Measurements from ENCODE around the gene CCNQ.

Gene CCNQ

GRCh38 chrX:153595387-153595786 is 3.6 kb downstream of the CCNQ start:
- no peak for DNase-seq

GRCh38 chrX:153593811-153594500 is 5.0 kb downstream of the CCNQ start:
- no peak for DNase-seq

- DNase-seq, result no peak
These were observed 5.8 kb downstream of the CCNQ start for GRCh38 chrX:153592966-153593688.

GRCh38 chrX:153592091-153592833 is 6.7 kb downstream of the CCNQ start:
- DNase-seq, result no peak

- DNase-seq, result no peak
These were observed 7.7 kb downstream of the CCNQ start for GRCh38 chrX:153590961-153591956.

GRCh38 chrX:153588782-153589446 is 10.0 kb downstream of the CCNQ start:
- no peak for DNase-seq

- no peak for DNase-seq
These were observed 10.7 kb downstream of the CCNQ start for GRCh38 chrX:153588021-153588781.

GRCh38 chrX:153587342-153587741 is 11.6 kb downstream of the CCNQ start:
- no peak for DNase-seq

GRCh38 chrX:153585827-153586226 is 13.1 kb downstream of the CCNQ start:
- no peak for DNase-seq

GRCh38 chrX:153583433-153583832 is 15.5 kb downstream of the CCNQ start:
- no peak for DNase-seq

- peak; percentile 9 to 40 (median 22) for DNase-seq
These were observed 16.0 kb downstream of the CCNQ start for GRCh38 chrX:153582896-153583295.

- no peak for DNase-seq
These were observed 18.1 kb downstream of the CCNQ start for GRCh38 chrX:153580700-153581386.

- DNase-seq, result no peak
These were observed 20.1 kb downstream of the CCNQ start for GRCh38 chrX:153578889-153579288.

GRCh38 chrX:153578200-153578835 is 20.6 kb downstream of the CCNQ start:
- no peak for DNase-seq

- DNase-seq, result no peak
These were observed 22.0 kb downstream of the CCNQ start for GRCh38 chrX:153576961-153577360.

GRCh38 chrX:153576239-153576870 is 22.6 kb downstream of the CCNQ start:
- DNase-seq, result no peak

- DNase-seq, result no peak
These were observed 25.0 kb downstream of the CCNQ start for GRCh38 chrX:153573984-153574383.

- DNase-seq, result no peak
These were observed 26.3 kb downstream of the CCNQ start for GRCh38 chrX:153572601-153573000.

GRCh38 chrX:153571534-153571908 is 27.4 kb downstream of the CCNQ start:
- DNase-seq, result no peak

GRCh38 chrX:153569475-153569874 is 29.5 kb downstream of the CCNQ start:
- no peak for DNase-seq

Measured in activated CD4-positive, CD25-positive, alpha-beta regulatory T cell (primary cell).